AG09309 (cell line): ENCODE measurements around the gene SMIM35.

Experiments used
- DNase-seq: peaks from one replicate; pipeline ENCODE4 v3.0.0-alpha.2; 2010; ENCODE audit warnings: low read depth
- H3K4me3 ChIP-seq: 2 replicates; pipeline ENCODE4 v1.5.1; 2011; ENCODE audit warnings: mild to moderate bottlenecking, low read depth, low read length, moderate library complexity; ENCODE audit not compliant: control insufficient read depth
- TF ChIP-seq, protein P1 (sequence below): IDR thresholded peaks from 2 replicates; pipeline ENCODE4 v1.5.1; 2011; ENCODE audit warnings: mild to moderate bottlenecking, low read depth, low read length, inconsistent platforms; ENCODE audit not compliant: insufficient read depth, control insufficient read depth; ENCODE audit errors: missing control alignments

Gene SMIM35

DNA sequence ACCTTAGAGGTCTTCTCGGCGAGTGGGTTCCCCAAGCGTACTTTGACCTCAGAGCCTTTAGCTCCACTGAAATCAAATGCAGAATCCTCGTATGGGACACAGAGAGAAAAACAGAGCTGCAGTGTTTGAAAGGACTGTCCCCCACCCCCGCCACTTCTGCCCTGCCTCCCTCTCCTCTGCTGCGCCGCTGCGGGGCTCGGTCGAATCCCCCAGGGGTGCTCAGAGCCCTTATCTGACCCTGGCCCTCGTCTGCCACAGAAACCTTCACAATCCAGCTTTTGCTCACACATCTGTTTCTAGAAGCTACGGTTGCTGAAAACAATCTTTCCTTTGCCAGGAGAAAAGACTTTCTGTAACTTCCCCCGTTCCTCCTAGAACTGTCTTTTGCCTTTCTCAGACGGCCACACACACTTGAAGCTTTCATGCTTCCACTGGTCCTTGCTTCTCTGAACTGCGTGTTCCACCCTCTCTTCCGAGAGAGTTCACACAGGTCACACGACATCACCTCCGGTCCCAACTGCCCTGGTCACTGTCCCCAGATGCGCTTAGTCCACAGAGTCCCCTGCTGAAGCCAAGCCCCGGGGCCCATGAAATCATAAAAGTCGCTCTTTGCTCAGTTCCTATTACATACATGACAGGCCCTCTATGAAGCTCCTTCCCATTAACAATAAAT is 3.7 kb downstream of the SMIM35 start:
- TF ChIP-seq, protein P1, sequence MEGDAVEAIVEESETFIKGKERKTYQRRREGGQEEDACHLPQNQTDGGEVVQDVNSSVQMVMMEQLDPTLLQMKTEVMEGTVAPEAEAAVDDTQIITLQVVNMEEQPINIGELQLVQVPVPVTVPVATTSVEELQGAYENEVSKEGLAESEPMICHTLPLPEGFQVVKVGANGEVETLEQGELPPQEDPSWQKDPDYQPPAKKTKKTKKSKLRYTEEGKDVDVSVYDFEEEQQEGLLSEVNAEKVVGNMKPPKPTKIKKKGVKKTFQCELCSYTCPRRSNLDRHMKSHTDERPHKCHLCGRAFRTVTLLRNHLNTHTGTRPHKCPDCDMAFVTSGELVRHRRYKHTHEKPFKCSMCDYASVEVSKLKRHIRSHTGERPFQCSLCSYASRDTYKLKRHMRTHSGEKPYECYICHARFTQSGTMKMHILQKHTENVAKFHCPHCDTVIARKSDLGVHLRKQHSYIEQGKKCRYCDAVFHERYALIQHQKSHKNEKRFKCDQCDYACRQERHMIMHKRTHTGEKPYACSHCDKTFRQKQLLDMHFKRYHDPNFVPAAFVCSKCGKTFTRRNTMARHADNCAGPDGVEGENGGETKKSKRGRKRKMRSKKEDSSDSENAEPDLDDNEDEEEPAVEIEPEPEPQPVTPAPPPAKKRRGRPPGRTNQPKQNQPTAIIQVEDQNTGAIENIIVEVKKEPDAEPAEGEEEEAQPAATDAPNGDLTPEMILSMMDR = no peak
- H3K4me3 ChIP-seq = no peak overlapping the region

DNA sequence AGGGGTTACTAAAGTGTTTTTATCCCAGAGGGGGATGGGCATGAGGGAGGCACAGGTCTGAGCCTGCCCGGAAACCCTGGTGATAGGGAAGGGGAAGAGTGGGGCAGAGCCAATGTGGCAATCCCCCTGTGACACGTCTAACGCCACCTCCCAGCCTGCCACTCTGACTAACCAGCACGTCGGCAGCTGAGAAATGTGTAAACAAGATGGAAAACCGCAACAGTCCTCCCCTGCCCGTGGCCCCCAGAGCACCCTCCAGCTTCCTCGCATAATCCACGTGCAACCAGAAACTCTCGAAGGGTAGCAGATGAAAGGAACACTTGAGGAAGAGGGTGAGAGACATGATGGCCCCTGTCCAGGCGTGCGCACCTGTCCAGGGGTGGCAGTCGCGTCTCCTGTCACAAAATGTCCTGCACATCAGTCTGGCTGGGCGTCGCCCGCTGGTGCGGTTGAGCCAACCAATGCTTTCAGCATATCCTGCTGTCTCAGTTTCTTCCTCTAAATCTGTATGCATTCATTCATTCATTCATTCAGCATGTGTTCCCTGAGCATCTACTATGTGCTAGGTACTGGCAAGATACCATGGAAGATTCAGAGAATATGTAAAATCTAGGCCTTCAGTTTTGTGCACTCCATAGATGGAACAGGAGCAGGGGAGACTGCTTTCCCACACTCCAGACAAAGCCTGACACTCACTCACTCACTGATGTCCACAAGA is 5.4 kb downstream of the SMIM35 start:
- H3K4me3 ChIP-seq = no peak overlapping the region
- TF ChIP-seq, protein P1 = no peak
- DNase-seq = no peak

More for the DNA sequence above, 3.7 kb downstream of the SMIM35 start:
- DNase-seq = no peak

- H3K4me3 ChIP-seq = no peak overlapping the region
- DNase-seq = no peak
- TF ChIP-seq, protein P1 = no peak
Measured at GRCh38 chr11:118080296-118080695, 6.5 kb downstream of the SMIM35 start.

GRCh38 chr11:118079491-118079890 is 7.3 kb downstream of the SMIM35 start:
- DNase-seq = no peak
- H3K4me3 ChIP-seq = no peak overlapping the region
- TF ChIP-seq, protein P1 = no peak

GRCh38 chr11:118078911-118079411 is 7.8 kb downstream of the SMIM35 start:
- no peak for DNase-seq
- TF ChIP-seq, protein P1 = no peak
- H3K4me3 ChIP-seq = no peak overlapping the region

DNA sequence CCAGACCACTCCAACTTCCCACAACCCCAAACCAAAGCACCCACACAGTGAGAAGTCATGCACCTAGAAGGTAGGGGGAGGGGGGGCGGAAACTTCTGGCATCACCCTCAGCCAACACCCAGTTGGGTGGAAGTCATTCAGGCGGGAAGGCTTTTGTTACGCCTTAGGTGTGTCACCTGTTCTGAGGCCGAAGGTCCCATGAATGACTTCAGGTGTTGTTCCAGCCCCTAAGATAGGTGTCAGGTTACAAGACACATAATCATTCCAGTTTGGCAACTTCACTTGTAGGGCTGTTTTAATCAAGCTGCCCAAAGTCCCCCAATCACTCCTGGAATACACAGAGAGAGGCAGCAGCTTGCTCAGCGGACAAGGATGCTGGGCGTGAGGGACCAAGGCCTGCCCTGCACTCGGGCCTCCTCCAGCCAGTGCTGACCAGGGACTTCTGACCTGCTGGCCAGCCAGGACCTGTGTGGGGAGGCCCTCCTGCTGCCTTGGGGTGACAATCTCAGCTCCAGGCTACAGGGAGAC is 9.9 kb downstream of the SMIM35 start, which contains the start of gene TMPRSS4:
TSS of gene TMPRSS4 (plus strand) at position 325 of the 528 bp plus-strand sequence. CDS start 225 bp downstream, outside the sequence.
- no peak for DNase-seq
- TF ChIP-seq, protein P1 = no peak
- no peak within 1 kb of the TSS for H3K4me3 ChIP-seq
